HL-60 (cell line): ENCODE results near the gene NKX6-1.
A peak's percentile ranks its signal among the peaks of the same experiment; 100 is the strongest.

ENCODE experiments used
- DNase-seq, 2 experiments: peaks; one replicate each; pipeline ENCODE4 v3.0.0-alpha.2; 2010 to 2020; ENCODE audit warnings: low read depth in 1 of 2, low spot score in 1 of 2
- H3K27ac ChIP-seq: fragments of 250-450 bp; sonication (Bioruptor Pico); replicated peaks from 2 replicates; pipeline ENCODE4 v1.5.1; 2020; ENCODE audit warnings: mild to moderate bottlenecking, moderate library complexity
- H3K27me3 ChIP-seq: fragments of 250-450 bp; sonication (Bioruptor Pico); 2 replicates; pipeline ENCODE4 v1.5.1; 2021; ENCODE audit warnings: mild to moderate bottlenecking, moderate library complexity; ENCODE audit not compliant: insufficient read depth, poor library complexity, severe bottlenecking
- H3K4me3 ChIP-seq: replicated peaks from 2 replicates; pipeline ENCODE4 v1.5.1; 2011; ENCODE audit warnings: mild to moderate bottlenecking, control low read depth, low read length; ENCODE audit not compliant: insufficient read depth
- GABPA ChIP-seq: IDR thresholded peaks from 2 replicates; pipeline ENCODE4 v1.6.1; 2012; ENCODE audit warnings: low read depth
- POLR2AphosphoS5 ChIP-seq: IDR thresholded peaks from 2 replicates; pipeline ENCODE4 v1.6.1; 2012; ENCODE audit warnings: low read depth
- SPI1 ChIP-seq: IDR thresholded peaks from 2 replicates; pipeline ENCODE4 v1.6.1; 2012; ENCODE audit warnings: low read depth, mild to moderate bottlenecking, borderline replicate concordance
- long read RNA-seq: library from polyadenylated mRNA; unstranded; transcript quantifications from one replicate; pipeline ENCODE4 v2.0.0, GENCODE V29; 2020
- TF ChIP-seq, protein P1 (sequence below): IDR thresholded peaks from one replicate; pipeline ENCODE4 v1.5.1; 2011; ENCODE audit warnings: low read length, control low read depth, inconsistent platforms; ENCODE audit not compliant: insufficient read depth
- TF ChIP-seq, protein P2 (sequence below): IDR thresholded peaks from 2 replicates; pipeline ENCODE4 v1.6.1; 2012; ENCODE audit warnings: low read depth; ENCODE audit not compliant: insufficient replicate concordance

The NKX6-1 gene
- long read RNA-seq: 0 reads

GRCh38 chr4:84498935-84499623, at the start of gene NKX6-1:
NKX6-1 (minus strand) TSS chr4:84499292; CDS start chr4:84498228, 1,064 bp downstream.
- TF ChIP-seq POLR2AphosphoS5: no peak
- no peak for TF ChIP-seq GABPA
- TF ChIP-seq, protein P1, sequence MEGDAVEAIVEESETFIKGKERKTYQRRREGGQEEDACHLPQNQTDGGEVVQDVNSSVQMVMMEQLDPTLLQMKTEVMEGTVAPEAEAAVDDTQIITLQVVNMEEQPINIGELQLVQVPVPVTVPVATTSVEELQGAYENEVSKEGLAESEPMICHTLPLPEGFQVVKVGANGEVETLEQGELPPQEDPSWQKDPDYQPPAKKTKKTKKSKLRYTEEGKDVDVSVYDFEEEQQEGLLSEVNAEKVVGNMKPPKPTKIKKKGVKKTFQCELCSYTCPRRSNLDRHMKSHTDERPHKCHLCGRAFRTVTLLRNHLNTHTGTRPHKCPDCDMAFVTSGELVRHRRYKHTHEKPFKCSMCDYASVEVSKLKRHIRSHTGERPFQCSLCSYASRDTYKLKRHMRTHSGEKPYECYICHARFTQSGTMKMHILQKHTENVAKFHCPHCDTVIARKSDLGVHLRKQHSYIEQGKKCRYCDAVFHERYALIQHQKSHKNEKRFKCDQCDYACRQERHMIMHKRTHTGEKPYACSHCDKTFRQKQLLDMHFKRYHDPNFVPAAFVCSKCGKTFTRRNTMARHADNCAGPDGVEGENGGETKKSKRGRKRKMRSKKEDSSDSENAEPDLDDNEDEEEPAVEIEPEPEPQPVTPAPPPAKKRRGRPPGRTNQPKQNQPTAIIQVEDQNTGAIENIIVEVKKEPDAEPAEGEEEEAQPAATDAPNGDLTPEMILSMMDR: no peak
- TF ChIP-seq, protein P2, sequence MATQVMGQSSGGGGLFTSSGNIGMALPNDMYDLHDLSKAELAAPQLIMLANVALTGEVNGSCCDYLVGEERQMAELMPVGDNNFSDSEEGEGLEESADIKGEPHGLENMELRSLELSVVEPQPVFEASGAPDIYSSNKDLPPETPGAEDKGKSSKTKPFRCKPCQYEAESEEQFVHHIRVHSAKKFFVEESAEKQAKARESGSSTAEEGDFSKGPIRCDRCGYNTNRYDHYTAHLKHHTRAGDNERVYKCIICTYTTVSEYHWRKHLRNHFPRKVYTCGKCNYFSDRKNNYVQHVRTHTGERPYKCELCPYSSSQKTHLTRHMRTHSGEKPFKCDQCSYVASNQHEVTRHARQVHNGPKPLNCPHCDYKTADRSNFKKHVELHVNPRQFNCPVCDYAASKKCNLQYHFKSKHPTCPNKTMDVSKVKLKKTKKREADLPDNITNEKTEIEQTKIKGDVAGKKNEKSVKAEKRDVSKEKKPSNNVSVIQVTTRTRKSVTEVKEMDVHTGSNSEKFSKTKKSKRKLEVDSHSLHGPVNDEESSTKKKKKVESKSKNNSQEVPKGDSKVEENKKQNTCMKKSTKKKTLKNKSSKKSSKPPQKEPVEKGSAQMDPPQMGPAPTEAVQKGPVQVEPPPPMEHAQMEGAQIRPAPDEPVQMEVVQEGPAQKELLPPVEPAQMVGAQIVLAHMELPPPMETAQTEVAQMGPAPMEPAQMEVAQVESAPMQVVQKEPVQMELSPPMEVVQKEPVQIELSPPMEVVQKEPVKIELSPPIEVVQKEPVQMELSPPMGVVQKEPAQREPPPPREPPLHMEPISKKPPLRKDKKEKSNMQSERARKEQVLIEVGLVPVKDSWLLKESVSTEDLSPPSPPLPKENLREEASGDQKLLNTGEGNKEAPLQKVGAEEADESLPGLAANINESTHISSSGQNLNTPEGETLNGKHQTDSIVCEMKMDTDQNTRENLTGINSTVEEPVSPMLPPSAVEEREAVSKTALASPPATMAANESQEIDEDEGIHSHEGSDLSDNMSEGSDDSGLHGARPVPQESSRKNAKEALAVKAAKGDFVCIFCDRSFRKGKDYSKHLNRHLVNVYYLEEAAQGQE: no peak
- TF ChIP-seq SPI1: no peak
- no peak for DNase-seq
- Histone ChIP-seq H3K27ac (no peak within 1 kb of the TSS), H3K4me3 (peak within 1 kb of the TSS; percentile 30), H3K27me3 (peaks cover 88% of the 10 kb centered on the region)

- peak in 1 of 2 experiments; percentile 12 for DNase-seq
- H3K27me3 ChIP-seq: no peaks in the 10 kb centered on the region
- H3K27ac ChIP-seq: no peak overlapping the region
- TF ChIP-seq SPI1: no peak
- no peak for TF ChIP-seq GABPA
- no peak for TF ChIP-seq POLR2AphosphoS5
- TF ChIP-seq, protein P2: no peak
- no peak overlapping the region for H3K4me3 ChIP-seq
These were observed 48.1 kb upstream of the NKX6-1 start for GRCh38 chr4:84547211-84547610.

DNA sequence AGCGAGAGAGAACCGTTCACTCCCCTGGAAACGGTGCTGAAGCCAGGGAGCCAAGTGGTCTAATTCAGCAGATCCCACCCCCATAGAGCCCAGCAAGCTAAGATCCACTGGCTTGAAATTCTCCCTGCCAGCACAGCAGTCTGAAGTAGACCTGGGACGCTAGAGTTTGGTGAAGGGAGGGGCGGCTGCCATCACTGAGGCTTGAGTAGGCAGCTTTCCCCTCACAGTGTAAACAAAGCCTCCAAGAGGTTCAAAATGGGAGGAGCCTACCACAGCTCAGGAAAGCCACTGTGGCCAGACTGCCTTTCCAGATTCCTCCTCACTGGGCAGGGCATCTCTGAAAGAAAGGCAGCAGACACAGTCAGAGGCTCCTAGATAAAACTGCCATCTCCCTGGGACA, 46.0 kb upstream of the NKX6-1 start:
- Histone ChIP-seq H3K27me3 (no peaks in the 10 kb centered on the region), H3K4me3 (no peak overlapping the region), H3K27ac (no peak overlapping the region)
- no peak for DNase-seq
- no peak for TF ChIP-seq POLR2AphosphoS5
- TF ChIP-seq, protein P2: no peak
- no peak for TF ChIP-seq GABPA
- TF ChIP-seq, protein P1: no peak
- TF ChIP-seq SPI1: no peak
